ENCODE results near the gene GP1BB.

DNA sequence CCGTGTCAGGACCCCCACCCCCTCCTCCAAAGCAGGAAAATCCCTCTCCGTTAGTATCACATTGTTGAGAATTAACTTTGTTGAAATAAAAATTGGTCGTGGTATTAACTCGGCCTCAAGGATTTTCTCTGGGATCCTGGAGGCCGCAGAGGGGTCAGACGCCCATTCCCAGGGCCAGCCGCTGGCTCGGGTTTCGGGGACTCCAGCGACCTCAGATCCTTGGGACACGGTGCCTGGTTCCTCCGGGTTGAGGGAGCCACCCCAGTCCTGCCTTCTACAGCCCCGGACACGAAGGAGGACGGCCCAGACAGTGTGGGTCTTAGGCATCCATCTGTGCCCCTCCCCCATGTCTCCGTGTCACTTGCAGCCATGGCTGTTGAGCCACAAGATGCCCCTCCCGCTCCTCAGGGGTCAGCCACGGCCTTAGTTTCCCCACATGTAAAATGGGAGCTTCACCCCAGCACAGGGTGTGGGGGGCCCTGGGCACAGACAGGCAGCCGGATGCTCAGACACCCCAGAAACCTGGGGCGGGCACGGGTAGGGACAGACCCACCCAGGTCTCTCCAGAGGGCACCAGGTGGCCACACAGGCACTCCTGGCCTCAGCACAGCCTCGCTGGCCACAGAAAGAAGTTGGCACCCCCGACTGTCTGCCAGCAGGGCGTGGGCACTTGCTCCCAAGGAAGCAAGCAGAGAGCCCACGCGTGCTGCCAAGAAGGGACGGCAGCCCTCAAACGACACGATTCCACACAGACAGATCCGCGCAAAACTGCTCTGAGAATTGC lies 15.5 kb downstream of the GP1BB start:
- TF ChIP-seq POLR2A (IDR thresholded peaks at IDR 0.05) (no peak), EP300 (IDR thresholded peaks at IDR 0.05) (no peak), POLR2AphosphoS5 (IDR thresholded peaks at IDR 0.05) (no peak)
- TF ChIP-seq, protein P1, sequence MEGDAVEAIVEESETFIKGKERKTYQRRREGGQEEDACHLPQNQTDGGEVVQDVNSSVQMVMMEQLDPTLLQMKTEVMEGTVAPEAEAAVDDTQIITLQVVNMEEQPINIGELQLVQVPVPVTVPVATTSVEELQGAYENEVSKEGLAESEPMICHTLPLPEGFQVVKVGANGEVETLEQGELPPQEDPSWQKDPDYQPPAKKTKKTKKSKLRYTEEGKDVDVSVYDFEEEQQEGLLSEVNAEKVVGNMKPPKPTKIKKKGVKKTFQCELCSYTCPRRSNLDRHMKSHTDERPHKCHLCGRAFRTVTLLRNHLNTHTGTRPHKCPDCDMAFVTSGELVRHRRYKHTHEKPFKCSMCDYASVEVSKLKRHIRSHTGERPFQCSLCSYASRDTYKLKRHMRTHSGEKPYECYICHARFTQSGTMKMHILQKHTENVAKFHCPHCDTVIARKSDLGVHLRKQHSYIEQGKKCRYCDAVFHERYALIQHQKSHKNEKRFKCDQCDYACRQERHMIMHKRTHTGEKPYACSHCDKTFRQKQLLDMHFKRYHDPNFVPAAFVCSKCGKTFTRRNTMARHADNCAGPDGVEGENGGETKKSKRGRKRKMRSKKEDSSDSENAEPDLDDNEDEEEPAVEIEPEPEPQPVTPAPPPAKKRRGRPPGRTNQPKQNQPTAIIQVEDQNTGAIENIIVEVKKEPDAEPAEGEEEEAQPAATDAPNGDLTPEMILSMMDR (IDR thresholded peaks at IDR 0.05), result no peak
